HG03354 (cell line): ENCODE results near the gene TAF11L2.
"Not testable (repeated sequence)": the region's sequence is repeated elsewhere in the genome, so short reads cannot be mapped to it uniquely, and the experiment has no call there.

Source experiments
- ATAC-seq: cut with Tn5 transposase; IDR thresholded peaks from one replicate; pipeline ENCODE4 v1.9.1; 2021; ENCODE audit warnings: mild to moderate bottlenecking; ENCODE audit not compliant: unreplicated experiment, poor library complexity, severe bottlenecking

Gene TAF11L2

DNA sequence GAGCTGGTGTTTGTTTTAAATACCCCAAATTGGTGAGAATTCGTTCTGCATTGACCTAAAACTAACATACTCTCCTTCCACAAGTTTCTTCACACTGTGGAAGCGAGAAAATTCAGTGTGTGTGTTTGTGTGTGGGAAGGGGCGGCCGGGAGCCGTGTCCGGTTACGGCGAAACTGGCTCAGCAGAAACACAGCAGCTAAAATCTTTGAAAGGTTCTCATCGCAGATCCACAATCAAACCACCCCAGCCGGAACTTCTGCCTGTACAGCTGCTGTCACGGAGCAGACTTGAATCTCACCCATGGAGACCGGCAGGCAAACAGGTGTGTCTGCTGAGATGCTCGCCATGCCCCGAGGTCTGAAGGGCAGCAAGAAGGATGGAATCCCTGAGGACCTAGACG, 23.5 kb downstream of the TAF11L2 start, which contains the start of gene TAF11L4:
Gene TAF11L4, plus strand, starts transcription at position 301 of the 400 bp plus-strand sequence.
- ATAC-seq = not testable (repeated sequence)

DNA sequence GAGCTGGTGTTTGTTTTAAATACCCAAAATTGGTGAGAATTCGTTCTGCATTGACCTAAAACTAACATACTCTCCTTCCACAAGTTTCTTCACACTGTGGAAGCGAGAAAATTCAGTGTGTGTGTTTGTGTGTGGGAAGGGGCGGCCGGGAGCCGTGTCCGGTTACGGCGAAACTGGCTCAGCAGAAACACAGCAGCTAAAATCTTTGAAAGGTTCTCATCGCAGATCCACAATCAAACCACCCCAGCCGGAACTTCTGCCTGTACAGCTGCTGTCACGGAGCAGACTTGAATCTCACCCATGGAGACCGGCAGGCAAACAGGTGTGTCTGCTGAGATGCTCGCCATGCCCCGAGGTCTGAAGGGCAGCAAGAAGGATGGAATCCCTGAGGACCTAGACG, 26.9 kb downstream of the TAF11L2 start, which contains the start of gene TAF11L5:
Gene TAF11L5, plus strand, starts transcription at position 301 of the 400 bp plus-strand sequence.
- ATAC-seq = not testable (repeated sequence)

DNA sequence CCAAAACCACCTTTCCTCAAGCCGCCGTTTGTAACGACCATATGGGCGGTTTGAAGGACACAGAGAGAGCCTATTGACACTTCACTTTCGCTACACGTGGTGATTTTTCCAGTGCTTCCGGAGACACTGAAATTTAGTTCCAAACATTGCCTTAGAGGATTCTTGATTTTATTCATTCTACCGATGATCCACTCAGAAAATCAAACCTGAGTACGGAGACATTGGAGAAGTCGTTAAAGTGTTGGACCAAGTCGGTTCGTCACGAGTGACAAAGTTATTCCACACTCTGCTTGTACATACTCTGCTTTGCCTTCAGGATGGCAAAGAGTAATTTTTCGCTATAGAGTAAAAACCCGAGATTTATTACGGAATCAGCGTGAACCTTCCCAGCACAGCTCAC, 28.5 kb downstream of the TAF11L2 start:
- not testable (repeated sequence) for ATAC-seq

GRCh38 chr5:17528369-17528768, 30.3 kb downstream of the TAF11L2 start, which contains the start of gene TAF11L6:
TSS of gene TAF11L6 (plus strand) at chr5:17528669.
- not testable (repeated sequence) for ATAC-seq
